Esophagus muscularis mucosa (tissue), 3 donors: ENCODE measurements around the gene ZNF385C.

Experiments used
- POLR2A ChIP-seq: fragments of 450-650 bp; IDR thresholded peaks from one replicate; pipeline ENCODE4 v1.6.1; 2017; ENCODE audit warnings: antibody characterized with exemption, moderate library complexity, mild to moderate bottlenecking, low read depth
- TF ChIP-seq, protein P1 (sequence below), 3 experiments: fragments of 200-600 bp in 2 of 3; fragments of 450-650 bp in 1 of 3; sonication (generic) in 2 of 3; IDR thresholded peaks; one replicate each; pipeline ENCODE4 v1.5.1; 2017 to 2019; ENCODE audit warnings: antibody characterized with exemption in 3 of 3, mild to moderate bottlenecking in 2 of 3, moderate library complexity in 1 of 3

DNA sequence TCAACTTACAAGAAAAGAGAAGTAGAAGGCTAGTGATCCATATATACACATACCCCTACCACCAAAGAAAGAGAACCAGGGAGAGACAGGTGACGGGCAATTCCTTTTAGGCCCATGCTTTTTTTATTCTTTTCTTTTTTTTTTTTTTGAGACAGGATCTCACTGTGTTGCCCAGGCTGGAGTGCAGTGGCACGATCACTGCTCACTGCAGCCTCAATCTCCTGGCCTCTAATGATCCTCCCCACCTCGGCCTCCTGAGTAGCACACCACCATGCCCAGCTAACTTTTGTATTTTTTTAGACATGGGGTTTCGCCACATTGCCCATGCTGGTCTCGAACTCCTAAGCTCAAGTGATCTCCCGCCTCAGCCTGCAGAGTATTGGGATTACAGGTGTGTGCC lies 29.1 kb upstream of the ZNF385C start:
- TF ChIP-seq, protein P1, sequence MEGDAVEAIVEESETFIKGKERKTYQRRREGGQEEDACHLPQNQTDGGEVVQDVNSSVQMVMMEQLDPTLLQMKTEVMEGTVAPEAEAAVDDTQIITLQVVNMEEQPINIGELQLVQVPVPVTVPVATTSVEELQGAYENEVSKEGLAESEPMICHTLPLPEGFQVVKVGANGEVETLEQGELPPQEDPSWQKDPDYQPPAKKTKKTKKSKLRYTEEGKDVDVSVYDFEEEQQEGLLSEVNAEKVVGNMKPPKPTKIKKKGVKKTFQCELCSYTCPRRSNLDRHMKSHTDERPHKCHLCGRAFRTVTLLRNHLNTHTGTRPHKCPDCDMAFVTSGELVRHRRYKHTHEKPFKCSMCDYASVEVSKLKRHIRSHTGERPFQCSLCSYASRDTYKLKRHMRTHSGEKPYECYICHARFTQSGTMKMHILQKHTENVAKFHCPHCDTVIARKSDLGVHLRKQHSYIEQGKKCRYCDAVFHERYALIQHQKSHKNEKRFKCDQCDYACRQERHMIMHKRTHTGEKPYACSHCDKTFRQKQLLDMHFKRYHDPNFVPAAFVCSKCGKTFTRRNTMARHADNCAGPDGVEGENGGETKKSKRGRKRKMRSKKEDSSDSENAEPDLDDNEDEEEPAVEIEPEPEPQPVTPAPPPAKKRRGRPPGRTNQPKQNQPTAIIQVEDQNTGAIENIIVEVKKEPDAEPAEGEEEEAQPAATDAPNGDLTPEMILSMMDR (IDR thresholded peaks at IDR 0.05), result no peak
- TF ChIP-seq POLR2A, result no peak
